ENCODE measurements around the gene PTGR3. TPM values are rescaled to one million over a fixed set of nuclear protein-coding genes. Genes with fewer than 3 reads are reported as not detected.

Gene PTGR3
- total RNA-seq, 1 experiment from 2014 or later = 12.2 TPM

GRCh38 chr18:75226286-75226955 is 17.5 kb upstream of the PTGR3 start:
- H3K27me3 ChIP-seq = no peaks in the 10 kb centered on the region
- H3K4me3 ChIP-seq = no peak overlapping the region
- H3K36me3 ChIP-seq = no peaks in the 10 kb centered on the region
- no peak for DNase-seq
- H3K27ac ChIP-seq = no peak overlapping the region
- no peaks in the 10 kb centered on the region for H3K4me1 ChIP-seq
- no peaks in the 10 kb centered on the region for H3K9me3 ChIP-seq (replicated peaks)

- Histone ChIP-seq H3K4me3 (no peak overlapping the region), H3K27ac (no peak overlapping the region), H3K36me3 (no peaks in the 10 kb centered on the region), H3K4me1 (no peaks in the 10 kb centered on the region), H3K9me3 (replicated peaks) (no peaks in the 10 kb centered on the region), H3K27me3 (no peaks in the 10 kb centered on the region)
- DNase-seq = no peak
Observed at GRCh38 chr18:75223687-75224347, 14.9 kb upstream of the PTGR3 start.

GRCh38 chr18:75222407-75222806 is 13.5 kb upstream of the PTGR3 start:
- DNase-seq = no peak
- H3K27me3 ChIP-seq = no peaks in the 10 kb centered on the region
- H3K9me3 ChIP-seq (replicated peaks) = no peaks in the 10 kb centered on the region
- no peak overlapping the region for H3K27ac ChIP-seq
- no peaks in the 10 kb centered on the region for H3K4me1 ChIP-seq
- no peaks in the 10 kb centered on the region for H3K36me3 ChIP-seq
- H3K4me3 ChIP-seq = no peak overlapping the region

GRCh38 chr18:75221897-75222296 is 13.0 kb upstream of the PTGR3 start:
- H3K36me3 ChIP-seq = no peaks in the 10 kb centered on the region
- H3K27me3 ChIP-seq = no peaks in the 10 kb centered on the region
- no peaks in the 10 kb centered on the region for H3K4me1 ChIP-seq
- no peaks in the 10 kb centered on the region for H3K9me3 ChIP-seq (replicated peaks)
- no peak overlapping the region for H3K27ac ChIP-seq
- no peak for DNase-seq
- no peak overlapping the region for H3K4me3 ChIP-seq

GRCh38 chr18:75221397-75221796 is 12.5 kb upstream of the PTGR3 start:
- Histone ChIP-seq H3K4me3 (no peak overlapping the region), H3K36me3 (no peaks in the 10 kb centered on the region), H3K27ac (no peak overlapping the region), H3K27me3 (no peaks in the 10 kb centered on the region), H3K4me1 (no peaks in the 10 kb centered on the region), H3K9me3 (replicated peaks) (no peaks in the 10 kb centered on the region)
- DNase-seq = no peak

- Histone ChIP-seq H3K36me3 (no peaks in the 10 kb centered on the region), H3K4me3 (no peak overlapping the region), H3K4me1 (no peaks in the 10 kb centered on the region), H3K27me3 (no peaks in the 10 kb centered on the region), H3K9me3 (replicated peaks) (no peaks in the 10 kb centered on the region), H3K27ac (no peak overlapping the region)
- DNase-seq = no peak
Observed at GRCh38 chr18:75220551-75221355, 11.8 kb upstream of the PTGR3 start.

- no peaks in the 10 kb centered on the region for H3K27me3 ChIP-seq
- DNase-seq = no peak
- no peaks in the 10 kb centered on the region for H3K9me3 ChIP-seq (replicated peaks)
- H3K4me1 ChIP-seq = no peaks in the 10 kb centered on the region
- H3K36me3 ChIP-seq = no peaks in the 10 kb centered on the region
- H3K4me3 ChIP-seq = no peak overlapping the region
- H3K27ac ChIP-seq = no peak overlapping the region
Observed at GRCh38 chr18:75219745-75220375, 10.9 kb upstream of the PTGR3 start.

GRCh38 chr18:75218065-75218923 is 9.4 kb upstream of the PTGR3 start:
- no peak overlapping the region for H3K4me3 ChIP-seq
- no peaks in the 10 kb centered on the region for H3K27me3 ChIP-seq
- H3K4me1 ChIP-seq = no peaks in the 10 kb centered on the region
- no peaks in the 10 kb centered on the region for H3K36me3 ChIP-seq
- no peak overlapping the region for H3K27ac ChIP-seq
- H3K9me3 ChIP-seq (replicated peaks) = no peaks in the 10 kb centered on the region
- DNase-seq = no peak

- Histone ChIP-seq H3K9me3 (replicated peaks) (no peaks in the 10 kb centered on the region), H3K36me3 (no peaks in the 10 kb centered on the region), H3K27me3 (no peaks in the 10 kb centered on the region), H3K4me1 (no peaks in the 10 kb centered on the region), H3K4me3 (no peak overlapping the region), H3K27ac (no peak overlapping the region)
- DNase-seq = no peak
Observed at GRCh38 chr18:75216911-75217689, 8.2 kb upstream of the PTGR3 start.

- Histone ChIP-seq H3K27me3 (no peaks in the 10 kb centered on the region), H3K4me1 (no peaks in the 10 kb centered on the region), H3K27ac (no peak overlapping the region), H3K9me3 (replicated peaks) (no peaks in the 10 kb centered on the region), H3K4me3 (no peak overlapping the region), H3K36me3 (no peaks in the 10 kb centered on the region)
- DNase-seq = no peak
Observed at GRCh38 chr18:75216212-75216910, 7.4 kb upstream of the PTGR3 start.

- no peak overlapping the region for H3K4me3 ChIP-seq
- no peak overlapping the region for H3K27ac ChIP-seq
- no peaks in the 10 kb centered on the region for H3K4me1 ChIP-seq
Observed at GRCh38 chr18:75215663-75216062, 6.7 kb upstream of the PTGR3 start.

GRCh38 chr18:75214766-75215510 is 6.0 kb upstream of the PTGR3 start:
- Histone ChIP-seq H3K9me3 (replicated peaks) (no peaks in the 10 kb centered on the region), H3K4me3 (no peak overlapping the region), H3K27ac (no peak overlapping the region), H3K27me3 (no peaks in the 10 kb centered on the region), H3K36me3 (no peaks in the 10 kb centered on the region), H3K4me1 (no peaks in the 10 kb centered on the region)
- no peak for DNase-seq

More at GRCh38 chr18:75215663-75216062, 6.7 kb upstream of the PTGR3 start:
- H3K9me3 ChIP-seq (replicated peaks) = no peaks in the 10 kb centered on the region
- no peaks in the 10 kb centered on the region for H3K27me3 ChIP-seq
- no peak for DNase-seq
- no peaks in the 10 kb centered on the region for H3K36me3 ChIP-seq

- Histone ChIP-seq H3K36me3 (no peaks in the 10 kb centered on the region), H3K27me3 (no peaks in the 10 kb centered on the region), H3K4me1 (no peaks in the 10 kb centered on the region), H3K27ac (no peak overlapping the region), H3K9me3 (replicated peaks) (no peaks in the 10 kb centered on the region), H3K4me3 (no peak overlapping the region)
- DNase-seq = no peak
Observed at GRCh38 chr18:75214332-75214690, 5.4 kb upstream of the PTGR3 start.

Data from SJCRH30 (cell line).